HG03280 (cell line): ENCODE measurements around the gene OTOL1.

Experiments used
- ATAC-seq: cut with Tn5 transposase; IDR thresholded peaks from one replicate; pipeline ENCODE4 v1.9.1; 2021; ENCODE audit warnings: mild to moderate bottlenecking, moderate library complexity; ENCODE audit not compliant: unreplicated experiment

Gene OTOL1

GRCh38 chr3:161531930-161532329 is 35.3 kb downstream of the OTOL1 start:
- no peak for ATAC-seq

GRCh38 chr3:161540594-161540993 is 44.0 kb downstream of the OTOL1 start:
- ATAC-seq: no peak

- no peak for ATAC-seq
Observed at GRCh38 chr3:161545824-161546223, 49.2 kb downstream of the OTOL1 start.

- ATAC-seq: no peak
Observed at GRCh38 chr3:161548301-161548700, 51.7 kb downstream of the OTOL1 start.

GRCh38 chr3:161549261-161549660 is 52.7 kb downstream of the OTOL1 start:
- no peak for ATAC-seq

- no peak for ATAC-seq
Observed at GRCh38 chr3:161550491-161551195, 54.0 kb downstream of the OTOL1 start.

GRCh38 chr3:161551697-161552096 is 55.1 kb downstream of the OTOL1 start:
- no peak for ATAC-seq

GRCh38 chr3:161552984-161553560 is 56.5 kb downstream of the OTOL1 start:
- ATAC-seq: no peak
